HepG2 (cell line): ENCODE measurements around the gene GNAS. TPM values are rescaled to one million over a fixed set of nuclear protein-coding genes. Genes with fewer than 3 reads are reported as not detected.

Experiments
- ATAC-seq: fragments of 200-7000 bp; cut with Tn5 transposase; 3 replicates; pipeline ENCODE4 v1.9.1; 2020; ENCODE audit warnings: mild to moderate bottlenecking, moderate library complexity
- BruUV-seq: library from RNA; stranded (reverse); fragments of 400-500 nt; replicated peaks from 2 replicates; lab custom pipeline; 2021; lab: Mats Ljungman, UMichigan
- CTCF ChIA-PET: fragments of 300-600 bp; formaldehyde crosslinking; extraction: SDS; loops from one replicate; lab custom pipeline; 2021; ENCODE audit warnings: low total read pairs, inconsistent platforms, low intra/inter-chr PET ratio; lab: Yijun Ruan, JAX
- POLR2A ChIA-PET: fragments of 350-600 bp; sonication (Branson Sonifier 250); formaldehyde crosslinking; loops from one replicate; lab custom pipeline; 2020; ENCODE audit warnings: antibody characterized with exemption, inconsistent platforms; lab: Yijun Ruan, JAX
- DNase-seq: peaks from one replicate; pipeline ENCODE4 v3.0.0-alpha.2; 2015; ENCODE audit warnings: low spot score
- FAIRE-seq: peaks from 3 replicates; lab custom pipeline; 2011; peaks lifted over from hg19 to GRCh38; lab: Jason Lieb, UNC
- H2AFZ ChIP-seq: one replicate; pipeline ENCODE4 v1.6.1; 2011; ENCODE audit warnings: low read length, inconsistent platforms
- H3K27ac ChIP-seq: fragments of 300-600 bp; 3 replicates; pipeline ENCODE4 v1.8.0; 2011; ENCODE audit warnings: mixed run types, mild to moderate bottlenecking, mixed read lengths, low read length, inconsistent platforms; ENCODE audit not compliant: insufficient read depth; ENCODE audit errors: extremely low read length
- H3K27me3 ChIP-seq, 2 experiments: fragments of 200-600 bp in 1 of 2; 2 replicates in 1 of 2; 3 replicates in 1 of 2; pipeline versions ENCODE4 v1.6.0 to v1.8.0; 2011; ENCODE audit warnings: low read length in 2 of 2, mild to moderate bottlenecking in 2 of 2, moderate library complexity in 2 of 2, inconsistent platforms in 1 of 2; ENCODE audit not compliant: insufficient read depth in 2 of 2, control insufficient read depth in 1 of 2
- H3K36me3 ChIP-seq, 2 experiments: fragments of 200-600 bp in 1 of 2; replicated peaks in 1 of 2; 2 replicates in 1 of 2; 3 replicates in 1 of 2; pipeline versions ENCODE4 v1.5.1 to v1.8.0; 2011; ENCODE audit warnings: low read length in 2 of 2, inconsistent platforms in 1 of 2; ENCODE audit not compliant: insufficient read depth in 2 of 2, control insufficient read depth in 1 of 2
- H3K4me1 ChIP-seq: 2 replicates; pipeline ENCODE4 v1.5.1; 2012; ENCODE audit warnings: low read length, inconsistent platforms; ENCODE audit not compliant: insufficient read depth
- H3K4me2 ChIP-seq: 2 replicates; pipeline ENCODE4 v1.6.0; 2011; ENCODE audit warnings: low read depth, low read length, inconsistent platforms
- H3K4me3 ChIP-seq, 3 experiments: fragments of 200-600 bp in 1 of 3; sonication (generic), shearing (Covaris generic) in 1 of 3; replicated peaks in 1 of 3; 2 replicates each; pipeline ENCODE4 v1.5.1; 2011 to 2016; ENCODE audit warnings: low read length in 3 of 3, inconsistent platforms in 2 of 3, low read depth in 2 of 3, mild to moderate bottlenecking in 2 of 3, control low read depth in 1 of 3, mixed read lengths in 1 of 3; ENCODE audit not compliant: insufficient read depth in 1 of 3
- H3K79me2 ChIP-seq: one replicate; pipeline ENCODE4 v1.6.1; 2011; ENCODE audit warnings: low read length, inconsistent platforms; ENCODE audit not compliant: insufficient read depth
- H3K9ac ChIP-seq: 2 replicates; pipeline ENCODE4 v1.6.0; 2011; ENCODE audit warnings: mild to moderate bottlenecking, low read depth, low read length, inconsistent platforms; ENCODE audit not compliant: insufficient read depth
- H3K9me3 ChIP-seq: 2 replicates; pipeline ENCODE4 v1.5.1; 2012; ENCODE audit warnings: mild to moderate bottlenecking, low read length
- H4K20me1 ChIP-seq: 2 replicates; pipeline ENCODE4 v1.6.0; 2011; ENCODE audit warnings: inconsistent platforms, mild to moderate bottlenecking, low read length, moderate library complexity; ENCODE audit not compliant: insufficient read depth
- FOSL2 ChIP-seq: sonication (generic); formaldehyde crosslinking; IDR thresholded peaks from 2 replicates; pipeline ENCODE4 v1.4.0; 2020; ENCODE audit warnings: missing genetic modification reagents
- TRIM22 ChIP-seq: fragments of 450-650 bp; IDR thresholded peaks from 2 replicates; pipeline ENCODE4 v1.6.1; 2017
- ZBTB40 ChIP-seq, 2 experiments: fragments of 450-650 bp in 1 of 2; sonication (generic) in 1 of 2; formaldehyde crosslinking in 1 of 2; IDR thresholded peaks; 2 replicates each; pipeline versions ENCODE4 v1.6.1 to v1.8.0; 2016 to 2022; ENCODE audit warnings: antibody characterized with exemption in 1 of 2, mild to moderate bottlenecking in 1 of 2, missing genetic modification reagents in 1 of 2
- WGBS: methylation state at CpG from one replicate; pipeline ENCODE4 v1.1.6; 2017; ENCODE audit warnings: low lambda C conversion rate; 5-methylcytosine and 5-hydroxymethylcytosine counted together
- in situ Hi-C: cut with HindIII; loops from 2 replicates; pipeline ENCODE4 v1.10.0; 2017; ENCODE audit warnings: low pct_unique_long_range_greater_than_20kb; ENCODE audit not compliant: extremely low pct_ligation_motif_present
- intact Hi-C: fragments of 100-400 bp; cut with micrococcal nuclease; formaldehyde crosslinking; loops from one replicate; pipeline ENCODE4 v1.10.0; 2022; ENCODE audit not compliant: unreplicated experiment
- polyA plus RNA-seq, 8 experiments: library from polyadenylated mRNA; depleted of rRNA in 3 of 8; stranded (reverse) in 7 of 8; unstranded in 1 of 8; fragments of >200 nt; fragmentation: Illumina TruSeq in 4 of 8; extraction: Trizol in 4 of 8; gene quantifications; 2 replicates each; pipeline versions ENCODE4 v1.2.1 to v1.2.3, GENCODE V29; 2011 to 2016; ENCODE audit warnings: low read depth in 4 of 8, missing spikeins in 1 of 8, mixed read lengths in 1 of 8; ENCODE audit not compliant: insufficient read depth in 1 of 8
- total RNA-seq, 5 experiments: library from RNA; depleted of rRNA; stranded (reverse); fragments of >200 nt; fragmentation: Illumina TruSeq; extraction: Trizol; gene quantifications; 2 replicates each; pipeline ENCODE4 v1.2.3, GENCODE V29; 2016; ENCODE audit warnings: low read depth in 1 of 5

GNAS gene
- total and polyA plus RNA-seq, 2 of the 13 experiments (the other 11 are each of a cell fraction or from before 2014, with no cell fraction given) = 407 to 1,008 TPM

- no peak overlapping the region for H3K4me3 ChIP-seq
- POLR2A ChIA-PET = no interaction called here
- H3K9ac ChIP-seq = no peak overlapping the region
- H3K36me3 ChIP-seq = no peaks in the 10 kb centered on the region
- intact Hi-C loops (no loop called here), in situ Hi-C loops (no loop called here)
- H3K79me2 ChIP-seq = no peaks in the 10 kb centered on the region
- no peaks in the 10 kb centered on the region for H4K20me1 ChIP-seq
- DNase-seq (no peak), ATAC-seq (peak; percentile 29; the same call in 2 of the 3 replicates), FAIRE-seq (no peak)
- CTCF ChIA-PET = no interaction called here
- no peaks in the 10 kb centered on the region for H3K9me3 ChIP-seq
- no peak overlapping the region for H3K4me2 ChIP-seq
- TF ChIP-seq TRIM22 = no peak
- no peak for TF ChIP-seq ZBTB40 (IDR thresholded peaks at IDR 0.05)
- TF ChIP-seq ZBTB40 (CRISPR knock-in tag; IDR thresholded peaks at IDR 0.05) = 0 out of 2 replicates have a peak, but pooled peaks have one; percentile 16
- peak; percentile 39 for TF ChIP-seq FOSL2 (CRISPR knock-in tag)
- H3K27ac ChIP-seq = no peak overlapping the region
- peaks cover 0 to 25% of the 10 kb centered on the region in 2 experiments; a peak in 2 of 5 replicates for H3K27me3 ChIP-seq
- no peak overlapping the region for H2AFZ ChIP-seq
- WGBS = 58% methylated on average over 12 of the region's 12 CpGs
- BruUV-seq = no TSS peak
- peaks cover 22% of the 10 kb centered on the region for H3K4me1 ChIP-seq
Measured at GRCh38 chr20:58875541-58876134, 23.1 kb downstream of the GNAS start.
